Activated T-helper 1 cell treated with Interleukin-2 at 50 U/mL for 16 hours (primary cell): Measurements from ENCODE around the gene TGM2.

ENCODE experiments used
- DNase-seq: peaks from one replicate; pipeline ENCODE4 v3.0.0-alpha.2; 2020; ENCODE audit warnings: low read depth

The TGM2 gene

DNA sequence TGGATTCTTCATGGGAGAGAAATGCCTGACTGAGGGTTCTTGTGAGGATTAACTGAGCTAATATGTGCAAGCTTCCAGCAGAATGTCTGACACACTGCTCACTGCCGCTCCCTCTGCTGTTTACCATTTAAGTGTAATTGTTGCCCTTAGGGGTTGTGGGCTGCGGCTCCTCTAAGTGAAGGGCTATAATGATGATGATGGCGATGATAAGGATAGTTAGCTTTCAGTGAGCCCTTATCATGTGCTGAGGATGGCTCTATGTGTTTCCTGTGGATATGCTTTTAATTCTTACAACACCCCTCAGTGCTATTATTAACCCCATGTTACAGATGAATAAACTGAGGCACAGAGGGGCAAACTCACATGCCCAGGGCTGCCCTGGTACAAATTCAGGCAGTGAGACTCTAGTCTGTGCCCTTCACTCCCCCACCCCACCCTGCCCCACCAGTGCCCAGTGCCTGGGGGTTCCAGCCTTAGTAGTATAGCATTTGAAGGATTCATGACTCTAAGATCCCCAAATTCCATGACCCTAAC lies 33.4 kb downstream of the TGM2 start:
- DNase-seq = no peak

DNA sequence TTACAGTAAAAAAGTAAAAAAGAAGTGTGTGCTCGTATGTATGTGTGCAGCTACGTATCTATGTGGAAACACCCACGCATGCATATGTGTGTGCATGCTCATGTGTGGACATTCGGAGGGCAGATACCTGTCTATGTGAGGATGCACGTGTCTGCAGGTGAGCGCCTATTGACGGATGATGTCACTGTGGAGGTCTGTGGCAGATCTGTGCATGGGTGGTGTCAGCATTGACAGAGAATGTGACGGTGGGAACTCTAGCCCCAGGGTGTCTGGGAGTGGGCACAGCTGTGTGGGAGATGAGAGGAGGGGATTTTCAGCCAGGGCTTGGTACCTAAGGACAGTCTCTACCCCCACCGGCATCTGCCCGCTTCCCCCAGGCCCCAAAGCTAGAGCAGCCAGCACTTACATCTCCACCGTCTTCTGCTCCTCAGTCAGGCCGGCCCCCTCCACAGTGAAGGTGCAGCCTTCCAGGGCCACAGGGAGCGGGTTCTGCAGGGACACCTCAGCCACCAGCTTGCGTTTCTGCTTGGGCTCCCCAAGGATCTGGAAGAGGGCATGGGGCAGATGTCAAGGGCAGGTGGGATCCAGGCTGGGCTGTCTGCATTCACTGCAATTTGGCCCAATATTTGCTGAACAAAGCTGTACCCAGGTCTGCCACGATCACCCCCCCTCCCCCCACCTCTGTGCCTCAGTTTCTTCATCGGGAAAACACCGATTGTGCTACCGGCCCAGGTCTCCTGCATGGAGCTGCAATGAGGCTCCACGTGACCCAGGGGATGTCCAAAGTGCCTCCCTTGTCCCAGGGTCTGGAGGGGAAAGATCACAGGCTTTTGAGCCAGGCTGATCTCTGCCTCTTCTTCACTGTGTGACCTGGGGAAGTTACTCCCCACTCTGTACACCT lies 34.1 kb downstream of the TGM2 start:
- no peak for DNase-seq

DNA sequence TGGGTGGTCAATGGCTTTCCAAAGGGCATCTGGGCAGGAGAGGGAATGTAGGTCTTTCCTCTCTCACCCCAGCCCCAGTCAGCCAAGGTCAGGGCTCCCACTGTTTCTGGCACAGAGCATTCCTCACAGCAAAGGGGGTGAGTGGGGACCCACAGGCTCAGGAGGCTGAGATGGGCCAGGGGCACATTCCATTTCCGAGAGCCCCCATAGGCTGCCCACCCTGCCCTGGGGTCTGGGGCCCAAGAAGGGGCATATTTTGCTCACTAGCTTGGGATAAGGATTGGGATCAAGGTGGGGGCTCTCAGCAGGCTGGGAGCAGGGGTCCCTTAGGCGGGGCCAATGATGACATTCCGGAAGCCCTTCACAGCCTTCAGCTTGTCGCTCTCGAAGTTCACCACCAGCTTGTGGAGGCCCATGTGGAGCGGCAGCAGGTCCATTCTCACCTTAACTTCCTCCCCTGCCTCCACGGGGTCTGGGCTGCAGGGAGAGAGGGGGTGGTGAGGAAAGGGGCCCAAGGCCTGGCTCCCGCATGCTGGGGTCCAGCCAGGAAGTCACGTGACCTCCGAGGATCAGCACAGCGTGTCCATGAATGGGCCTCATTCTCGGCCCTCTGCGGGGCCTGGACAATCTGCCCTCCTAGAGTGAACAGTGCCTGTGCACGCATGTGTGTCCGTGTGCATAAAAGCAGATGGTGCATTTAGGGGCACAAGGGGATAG lies 35.0 kb downstream of the TGM2 start:
- no peak for DNase-seq

- DNase-seq = no peak
Observed at GRCh38 chr20:38129248-38129865, 35.7 kb downstream of the TGM2 start.

DNA sequence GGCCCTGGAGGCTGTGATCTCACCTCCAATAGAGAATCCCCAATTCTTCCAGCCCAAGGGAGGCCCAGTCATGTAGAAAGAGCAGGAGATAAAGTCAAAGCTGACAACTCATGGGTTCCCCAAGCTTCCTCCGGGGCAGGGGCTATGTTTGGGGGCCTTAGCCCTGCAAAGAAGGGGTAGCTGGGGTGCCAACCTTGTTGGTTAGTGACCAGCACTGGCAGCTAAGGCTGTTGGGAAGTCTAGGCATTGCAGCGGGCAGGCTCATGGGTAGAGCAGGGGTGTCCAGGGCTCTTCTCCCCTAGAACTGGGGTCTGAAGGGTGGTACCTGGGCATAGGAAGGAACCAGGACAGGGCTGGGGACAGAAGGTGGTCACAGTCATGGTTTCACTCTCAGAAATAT lies 36.4 kb downstream of the TGM2 start:
- no peak for DNase-seq

- DNase-seq = no peak
Observed at GRCh38 chr20:38127920-38128528, 37.0 kb downstream of the TGM2 start.

DNA sequence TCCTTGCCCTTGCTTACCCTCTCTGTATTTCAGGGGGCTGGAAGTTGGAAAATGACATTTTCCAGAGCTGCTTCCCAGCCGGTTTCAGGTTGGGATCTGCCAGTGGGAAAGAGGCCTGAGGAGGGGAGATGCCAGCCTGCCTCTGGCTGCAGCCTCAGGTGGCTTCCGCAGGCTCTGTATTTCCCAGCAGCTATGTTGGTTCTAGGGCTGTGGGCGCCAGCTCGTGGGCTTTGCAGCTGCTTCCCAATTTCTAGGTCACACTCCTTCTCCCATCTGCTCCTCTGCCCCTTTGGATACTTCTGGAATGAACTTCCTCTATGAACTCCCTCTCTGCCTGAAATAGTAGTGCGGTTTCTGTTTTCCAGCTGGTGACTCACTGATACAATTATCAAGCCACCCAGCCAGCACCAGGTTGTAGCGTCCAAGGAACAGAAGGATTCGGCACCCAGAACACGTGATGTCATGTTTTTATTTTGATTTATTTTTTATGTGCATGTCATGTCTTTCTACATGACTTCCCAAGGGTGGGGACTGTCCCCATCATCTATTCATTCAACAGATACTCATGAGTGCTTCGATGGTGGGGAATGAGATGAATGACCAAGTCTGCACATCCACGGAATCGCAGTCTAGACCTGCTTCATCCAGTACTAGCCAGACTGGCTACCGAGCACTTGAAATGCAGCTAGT lies 38.0 kb downstream of the TGM2 start:
- DNase-seq = no peak

DNA sequence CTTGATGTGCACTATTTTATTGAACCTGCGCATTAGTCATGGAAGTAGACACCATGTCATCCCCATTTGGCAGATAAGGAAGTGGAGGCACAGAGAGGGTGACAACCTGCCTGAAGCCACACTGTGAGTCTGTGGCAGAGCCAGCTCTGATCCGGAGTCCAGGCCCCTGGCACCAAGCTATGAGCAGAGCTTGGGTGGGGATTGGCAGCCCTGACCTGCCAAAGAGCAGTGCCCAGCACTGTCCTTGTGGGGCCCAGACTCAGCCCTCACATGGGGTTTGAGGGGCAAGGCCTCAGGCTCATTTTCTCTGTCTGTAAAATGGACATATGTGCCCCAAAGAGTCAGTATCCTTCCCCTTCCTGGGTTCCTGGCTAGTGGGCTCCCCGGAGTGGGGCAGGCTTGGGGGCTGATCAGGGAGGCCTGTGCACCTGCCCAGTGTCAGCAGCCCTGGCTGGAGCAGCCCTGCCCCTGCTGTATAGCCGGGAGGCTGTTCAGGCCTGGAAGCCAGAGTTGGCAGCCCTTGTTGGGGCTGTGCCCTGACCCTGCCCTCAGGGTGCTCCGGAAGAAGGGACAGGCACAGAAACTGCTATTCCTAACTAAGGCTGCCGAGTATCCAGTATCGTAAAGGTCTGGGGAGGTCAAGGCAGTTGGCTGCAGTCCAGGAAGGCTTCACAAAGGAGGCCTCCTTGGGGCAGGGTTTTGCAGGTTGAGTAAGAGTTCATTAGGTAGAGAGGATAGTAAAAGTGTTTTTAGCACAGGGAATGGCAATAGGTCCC lies 38.7 kb downstream of the TGM2 start:
- DNase-seq = no peak

GRCh38 chr20:38125157-38126056 lies 39.7 kb downstream of the TGM2 start:
- DNase-seq = no peak

DNA sequence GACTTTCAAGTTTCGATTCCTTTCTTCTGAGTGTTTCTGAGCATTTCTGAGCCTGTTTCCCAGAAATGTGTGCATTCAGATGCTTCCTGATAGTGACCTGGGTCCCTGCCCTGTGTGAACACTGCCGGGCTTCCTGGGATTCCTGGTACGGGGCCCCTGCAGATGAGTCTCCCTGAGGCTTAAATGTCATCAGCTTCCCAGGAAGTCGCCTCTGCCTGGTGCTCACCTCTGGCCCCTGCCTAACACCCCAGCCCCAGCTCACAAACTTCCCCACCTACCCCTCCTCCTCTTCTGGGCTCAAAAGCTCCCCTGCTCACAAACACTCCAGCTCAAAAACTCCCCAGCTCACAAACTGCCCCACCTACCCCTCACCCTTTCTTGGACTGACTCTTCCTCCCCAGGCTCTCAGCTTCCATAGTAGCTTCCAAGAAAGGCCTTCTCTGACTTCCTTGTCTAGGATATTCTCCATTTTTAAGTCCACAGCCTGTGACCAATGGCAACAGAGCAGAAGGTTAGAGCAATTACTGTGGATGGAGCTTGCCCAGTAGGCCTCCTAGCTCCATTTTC lies 42.0 kb downstream of the TGM2 start:
- no peak for DNase-seq

DNA sequence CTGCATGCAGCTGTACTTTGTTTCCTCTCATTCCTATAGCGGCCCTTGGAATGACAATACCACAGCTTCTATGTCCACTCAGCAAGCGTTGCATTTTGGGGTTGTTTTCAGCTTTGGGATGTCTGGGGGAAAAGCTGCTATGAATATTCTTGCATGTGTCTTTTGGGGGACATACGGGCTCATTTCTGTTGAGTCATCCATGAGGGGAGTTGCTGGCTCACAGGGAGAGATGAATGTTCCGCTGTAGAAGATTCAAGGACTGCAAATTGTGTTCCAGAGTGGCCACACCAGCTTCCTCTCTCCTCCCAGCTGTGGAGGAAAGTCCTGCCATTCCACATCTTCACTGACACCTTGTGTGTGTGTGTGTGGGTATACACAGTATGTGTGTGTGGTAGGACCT lies 43.3 kb downstream of the TGM2 start:
- no peak for DNase-seq

DNA sequence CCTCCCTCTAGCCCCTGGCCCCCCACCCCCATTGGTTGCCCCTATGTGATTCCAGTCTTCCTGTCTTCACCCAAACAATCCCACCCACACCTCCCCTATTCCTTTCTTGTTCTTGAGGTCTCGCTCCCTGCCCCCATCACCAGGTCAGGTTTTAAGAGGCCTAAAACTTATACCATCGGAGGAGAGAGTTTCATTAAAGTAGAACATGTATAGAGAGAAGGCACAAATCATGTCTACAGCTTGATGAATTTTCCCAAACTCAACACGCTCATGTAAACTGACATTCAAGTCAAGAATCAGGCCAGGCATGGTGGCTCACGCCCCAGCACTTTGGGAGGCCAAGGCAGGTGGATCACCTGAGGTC lies 44.5 kb downstream of the TGM2 start:
- no peak for DNase-seq

GRCh38 chr20:38119446-38119845 lies 45.6 kb downstream of the TGM2 start:
- DNase-seq = no peak

DNA sequence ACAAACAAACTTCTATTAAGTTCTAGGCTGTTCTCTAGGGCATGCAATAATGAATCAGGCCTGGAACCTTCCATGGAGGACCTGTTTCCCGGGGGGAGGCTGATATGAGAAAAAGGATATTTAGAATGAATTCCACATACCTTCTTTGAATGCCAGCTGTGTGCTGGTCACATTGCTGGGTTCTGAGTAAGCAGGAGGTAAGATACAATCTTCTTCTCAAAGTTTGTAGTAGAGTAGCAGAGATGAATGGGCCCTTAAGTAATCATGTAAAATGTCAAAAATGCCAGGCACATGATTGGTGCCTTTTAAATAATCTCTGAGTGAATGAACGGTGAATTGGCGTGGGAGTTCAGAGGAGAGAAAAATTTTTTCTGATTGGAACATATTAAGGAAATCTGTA lies 47.4 kb downstream of the TGM2 start:
- no peak for DNase-seq

DNA sequence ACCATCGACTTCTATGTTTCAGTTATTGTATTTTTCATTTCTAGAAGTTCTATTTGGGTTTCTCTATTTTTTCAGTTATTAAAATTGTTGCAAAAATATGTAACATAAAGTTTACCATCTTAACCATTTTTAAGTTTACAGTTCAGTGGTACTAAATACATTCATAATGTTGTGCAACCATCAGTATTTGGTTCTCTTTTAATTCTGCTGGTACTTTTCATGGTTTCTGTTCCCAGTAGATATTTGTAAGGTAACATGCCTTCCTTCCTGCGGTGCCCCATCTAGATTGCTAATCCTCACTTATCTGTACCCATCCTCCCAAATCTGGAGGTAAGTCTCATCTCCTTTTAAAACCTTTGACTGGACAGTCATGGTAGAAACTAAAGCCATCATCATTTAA lies 47.9 kb downstream of the TGM2 start:
- DNase-seq = no peak

GRCh38 chr20:38116409-38117165 lies 48.5 kb downstream of the TGM2 start:
- DNase-seq = no peak

DNA sequence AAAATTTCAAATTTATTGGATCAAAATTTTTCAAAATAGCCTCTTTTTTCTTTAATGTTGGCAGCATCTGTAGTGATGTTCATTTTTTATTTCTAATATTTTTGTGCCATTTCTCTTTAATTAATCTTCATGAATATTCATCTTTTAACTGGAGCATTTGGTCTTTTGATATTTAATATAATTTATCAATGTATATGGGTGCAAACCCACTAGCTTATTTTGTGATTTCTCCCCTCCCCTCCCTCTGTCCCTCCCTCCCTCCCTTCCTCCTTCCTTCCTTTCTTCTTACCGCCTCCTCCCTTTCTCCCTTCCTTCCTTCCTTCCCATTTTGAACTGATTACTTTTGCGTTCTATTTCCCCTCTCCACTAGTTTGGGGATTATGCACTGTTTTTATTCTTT lies 49.2 kb downstream of the TGM2 start:
- DNase-seq = no peak

GRCh38 chr20:38115205-38115604 lies 49.9 kb downstream of the TGM2 start:
- DNase-seq = no peak

- DNase-seq = no peak
Observed at GRCh38 chr20:38114353-38114791, 50.7 kb downstream of the TGM2 start.
